ENCODE measurements around the gene ERAS.
"Not testable (repeated sequence)": the region's sequence is repeated elsewhere in the genome, so short reads cannot be mapped to it uniquely, and the experiment has no call there.

GRCh38 chrX:48819394-48819793, 6.9 kb upstream of the ERAS start:
- not testable (repeated sequence) for TF ChIP-seq CTCF (conservative IDR thresholded peaks at IDR 0.05; ENCODE audit: low read length); EZH2phosphoT487 (IDR thresholded peaks at IDR 0.05; ENCODE audit: borderline replicate concordance)

Measured in Loucy (cell line).